ENCODE results near the gene SKAP1. TPM values are rescaled to one million over a fixed set of nuclear protein-coding genes. Genes with fewer than 3 reads are reported as not detected.

The SKAP1 gene
- total and polyA plus RNA-seq, 2 of the 13 experiments (the other 11 are each of a cell fraction or from before 2014, with no cell fraction given), result 0.21 TPM; not detected in 1

DNA sequence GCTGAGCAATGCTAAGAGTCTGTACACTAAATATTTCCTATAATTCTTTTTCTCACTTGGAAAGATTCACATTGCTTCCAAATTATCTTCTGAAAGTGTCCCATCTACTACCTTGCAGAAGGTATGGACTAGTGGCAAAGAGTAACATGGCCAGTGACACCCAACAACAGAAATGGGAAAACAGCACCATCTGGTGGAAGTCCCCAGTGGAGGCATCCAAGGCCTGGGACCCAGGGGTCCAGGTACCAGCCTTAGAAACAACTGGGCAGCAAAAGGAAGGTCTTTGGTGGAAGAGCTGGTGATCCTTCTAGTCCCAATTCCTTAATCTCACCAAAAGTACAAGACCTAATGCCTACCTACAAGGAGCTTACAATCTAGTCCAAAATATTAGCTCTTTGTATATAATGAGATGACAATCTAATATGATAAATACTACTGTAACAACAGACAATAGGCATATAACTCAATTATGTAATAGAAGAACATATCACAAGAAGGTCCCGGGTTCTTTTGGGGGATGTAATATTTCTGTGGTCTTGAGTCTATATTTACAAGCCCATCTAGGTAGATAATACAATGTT is 55.3 kb downstream of the SKAP1 start:
- Histone ChIP-seq H3K4me3 (replicated peaks in 1 of 3; ENCODE audit: insufficient read depth in 1 of 3, low read depth in 2 of 3, low read length in 3 of 3) (no peak overlapping the region), H3K9me3 (ENCODE audit: low read length) (no peaks in the 10 kb centered on the region), H3K79me2 (ENCODE audit: insufficient read depth, low read length) (no peaks in the 10 kb centered on the region), H3K36me3 (replicated peaks in 1 of 2; ENCODE audit: control insufficient read depth in 1 of 2, insufficient read depth in 2 of 2, low read length in 2 of 2) (no peaks in the 10 kb centered on the region), H3K27ac (ENCODE audit: extremely low read length, insufficient read depth, low read length) (no peak overlapping the region), H3K4me2 (ENCODE audit: low read depth, low read length) (no peak overlapping the region), H3K9ac (ENCODE audit: insufficient read depth, low read depth, low read length) (no peak overlapping the region), H3K27me3 (ENCODE audit: control insufficient read depth in 1 of 2, insufficient read depth in 2 of 2, low read length in 2 of 2) (peaks cover 0 to 6% of the 10 kb centered on the region in 2 experiments; a peak in 1 of 5 replicates), H2AFZ (ENCODE audit: low read length) (no peak overlapping the region), H3K4me1 (ENCODE audit: insufficient read depth, low read length) (peaks cover 6% of the 10 kb centered on the region; the same call in 1 of the 2 replicates), H4K20me1 (ENCODE audit: insufficient read depth, low read length) (no peaks in the 10 kb centered on the region)
- intact Hi-C loops (cut with micrococcal nuclease; ENCODE audit: unreplicated experiment), result loop anchor here (1.0 kb wide), 1 partner anchor 221 kb away; no protein-coding TSS in a partner anchor
- ATAC-seq, result peak; percentile 93
- in situ Hi-C loops (cut with HindIII; ENCODE audit: extremely low pct_ligation_motif_present, low pct_unique_long_range_greater_than_20kb), result loop anchor here (5.0 to 10.0 kb wide), 2 partner anchors 52 to 350 kb away; no protein-coding TSS in a partner anchor
- ChIA-PET CTCF (ENCODE audit: low intra/inter-chr PET ratio, low total read pairs) (interaction anchor here (1.1 to 1.3 kb wide), 2 partner anchors 221 to 244 kb away, joined by 3 to 11 read pairs; no protein-coding TSS in a partner anchor), POLR2A (no interaction called here)
- BruUV-seq (replicated peaks), result no TSS peak
- DNase-seq (ENCODE audit: low spot score), result peak; percentile 49
- TF ChIP-seq SMC3 (IDR thresholded peaks at IDR 0.05; ENCODE audit: low read length) (peak; percentile 81), ZNF761 (CRISPR knock-in tag; conservative IDR thresholded peaks at IDR 0.05) (no peak), ZNF746 (CRISPR knock-in tag; IDR thresholded peaks at IDR 0.05) (no peak), STAG1 (CRISPR knock-in tag; IDR thresholded peaks at IDR 0.05) (peak; percentile 82), RAD21 (CRISPR knock-in tag; IDR thresholded peaks at IDR 0.05) (peak; percentile 73)
- TF ChIP-seq, protein P1, sequence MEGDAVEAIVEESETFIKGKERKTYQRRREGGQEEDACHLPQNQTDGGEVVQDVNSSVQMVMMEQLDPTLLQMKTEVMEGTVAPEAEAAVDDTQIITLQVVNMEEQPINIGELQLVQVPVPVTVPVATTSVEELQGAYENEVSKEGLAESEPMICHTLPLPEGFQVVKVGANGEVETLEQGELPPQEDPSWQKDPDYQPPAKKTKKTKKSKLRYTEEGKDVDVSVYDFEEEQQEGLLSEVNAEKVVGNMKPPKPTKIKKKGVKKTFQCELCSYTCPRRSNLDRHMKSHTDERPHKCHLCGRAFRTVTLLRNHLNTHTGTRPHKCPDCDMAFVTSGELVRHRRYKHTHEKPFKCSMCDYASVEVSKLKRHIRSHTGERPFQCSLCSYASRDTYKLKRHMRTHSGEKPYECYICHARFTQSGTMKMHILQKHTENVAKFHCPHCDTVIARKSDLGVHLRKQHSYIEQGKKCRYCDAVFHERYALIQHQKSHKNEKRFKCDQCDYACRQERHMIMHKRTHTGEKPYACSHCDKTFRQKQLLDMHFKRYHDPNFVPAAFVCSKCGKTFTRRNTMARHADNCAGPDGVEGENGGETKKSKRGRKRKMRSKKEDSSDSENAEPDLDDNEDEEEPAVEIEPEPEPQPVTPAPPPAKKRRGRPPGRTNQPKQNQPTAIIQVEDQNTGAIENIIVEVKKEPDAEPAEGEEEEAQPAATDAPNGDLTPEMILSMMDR (CRISPR knock-in tag; IDR thresholded peaks at IDR 0.05), result peak; percentile 65
- TF ChIP-seq, protein P2, sequence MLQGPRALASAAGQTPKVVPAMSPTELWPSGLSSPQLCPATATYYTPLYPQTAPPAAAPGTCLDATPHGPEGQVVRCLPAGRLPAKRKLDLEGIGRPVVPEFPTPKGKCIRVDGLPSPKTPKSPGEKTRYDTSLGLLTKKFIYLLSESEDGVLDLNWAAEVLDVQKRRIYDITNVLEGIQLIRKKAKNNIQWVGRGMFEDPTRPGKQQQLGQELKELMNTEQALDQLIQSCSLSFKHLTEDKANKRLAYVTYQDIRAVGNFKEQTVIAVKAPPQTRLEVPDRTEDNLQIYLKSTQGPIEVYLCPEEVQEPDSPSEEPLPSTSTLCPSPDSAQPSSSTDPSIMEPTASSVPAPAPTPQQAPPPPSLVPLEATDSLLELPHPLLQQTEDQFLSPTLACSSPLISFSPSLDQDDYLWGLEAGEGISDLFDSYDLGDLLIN (CRISPR knock-in tag; IDR thresholded peaks at IDR 0.05; ENCODE audit: borderline replicate concordance), result no peak
- WGBS (ENCODE audit: low lambda C conversion rate), result 2% methylated on average over 1 of the region's 1 CpG
- FAIRE-seq, result peak; percentile 73

Measured in HepG2 (cell line).